ENCODE results near the gene MINDY3.

GRCh38 chr10:15737656-15738055 lies 122.7 kb downstream of the MINDY3 start:
- TF ChIP-seq, protein P1, sequence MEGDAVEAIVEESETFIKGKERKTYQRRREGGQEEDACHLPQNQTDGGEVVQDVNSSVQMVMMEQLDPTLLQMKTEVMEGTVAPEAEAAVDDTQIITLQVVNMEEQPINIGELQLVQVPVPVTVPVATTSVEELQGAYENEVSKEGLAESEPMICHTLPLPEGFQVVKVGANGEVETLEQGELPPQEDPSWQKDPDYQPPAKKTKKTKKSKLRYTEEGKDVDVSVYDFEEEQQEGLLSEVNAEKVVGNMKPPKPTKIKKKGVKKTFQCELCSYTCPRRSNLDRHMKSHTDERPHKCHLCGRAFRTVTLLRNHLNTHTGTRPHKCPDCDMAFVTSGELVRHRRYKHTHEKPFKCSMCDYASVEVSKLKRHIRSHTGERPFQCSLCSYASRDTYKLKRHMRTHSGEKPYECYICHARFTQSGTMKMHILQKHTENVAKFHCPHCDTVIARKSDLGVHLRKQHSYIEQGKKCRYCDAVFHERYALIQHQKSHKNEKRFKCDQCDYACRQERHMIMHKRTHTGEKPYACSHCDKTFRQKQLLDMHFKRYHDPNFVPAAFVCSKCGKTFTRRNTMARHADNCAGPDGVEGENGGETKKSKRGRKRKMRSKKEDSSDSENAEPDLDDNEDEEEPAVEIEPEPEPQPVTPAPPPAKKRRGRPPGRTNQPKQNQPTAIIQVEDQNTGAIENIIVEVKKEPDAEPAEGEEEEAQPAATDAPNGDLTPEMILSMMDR (IDR thresholded peaks at IDR 0.05; ENCODE audit: low read depth, low read length, missing input control): no peak
- TF ChIP-seq REST (IDR thresholded peaks at IDR 0.05): no peak
- no peak for TF ChIP-seq RAD21 (IDR thresholded peaks at IDR 0.05)
- TF ChIP-seq ZBTB33 (IDR thresholded peaks at IDR 0.05): no peak
- no peak for TF ChIP-seq JUND (IDR thresholded peaks at IDR 0.05)
- TF ChIP-seq TAF1 (conservative IDR thresholded peaks at IDR 0.05): no peak
- TF ChIP-seq EGR1 (IDR thresholded peaks at IDR 0.05; ENCODE audit: low read depth in 2 of 2): no peak
- no peak for TF ChIP-seq RXRA (IDR thresholded peaks at IDR 0.05)
- no peak for TF ChIP-seq YY1 (IDR thresholded peaks at IDR 0.05)
- no peak for TF ChIP-seq SP1 (IDR thresholded peaks at IDR 0.05)
- no peak for TF ChIP-seq ATF3 (IDR thresholded peaks at IDR 0.05)
